ENCODE data around the gene SNX14. TPM values are rescaled to one million over a fixed set of nuclear protein-coding genes. Genes with fewer than 3 reads are reported as not detected.

The SNX14 gene
- total and polyA plus RNA-seq, 2 of the 8 experiments (the other 6 are each of a cell fraction or from before 2014, with no cell fraction given): 11.9 to 24.2 TPM

DNA sequence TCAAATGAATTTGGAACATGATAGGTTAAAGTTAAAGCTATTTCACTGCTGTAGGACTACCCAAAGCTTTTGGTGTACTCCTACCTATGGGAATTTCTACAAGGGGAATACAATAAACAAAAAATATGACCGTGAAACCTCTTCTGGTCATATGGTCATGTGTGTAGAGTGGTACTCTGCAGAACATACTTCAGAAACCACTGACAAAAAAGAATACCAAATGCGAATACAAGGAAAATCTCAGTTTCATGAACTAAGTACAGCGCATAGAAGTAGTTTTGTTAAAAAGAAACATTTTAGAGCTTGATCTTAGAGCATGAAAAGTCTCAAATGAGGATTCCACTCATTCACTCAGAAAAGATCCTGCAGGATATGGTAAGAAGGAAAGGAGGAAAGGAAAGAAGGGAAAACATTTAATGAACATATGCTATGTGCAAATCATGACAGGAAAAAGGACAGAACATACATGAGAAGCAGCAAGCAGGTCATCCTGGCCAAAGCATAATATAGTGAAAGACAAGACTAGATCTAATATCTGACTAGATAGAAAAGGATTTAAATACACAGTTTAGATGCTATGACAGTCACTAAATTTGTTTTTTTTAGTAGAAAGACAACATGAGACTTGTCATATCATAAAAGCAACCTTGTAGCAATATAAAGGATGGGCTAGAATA, 36.5 kb downstream of the SNX14 start:
- no peaks in the 10 kb centered on the region for H4K20me1 ChIP-seq (replicated peaks in 1 of 2; ENCODE audit: control insufficient read depth in 1 of 2, insufficient read depth in 2 of 2, low read length in 2 of 2)
- H3K4me1 ChIP-seq (replicated peaks in 1 of 4; ENCODE audit: control insufficient read depth in 3 of 4, insufficient read depth in 4 of 4, low read length in 3 of 4): no peaks in the 10 kb centered on the region; a peak in 1 of 7 replicates
- no peaks in the 10 kb centered on the region for H3K27me3 ChIP-seq (replicated peaks in 1 of 4; ENCODE audit: control insufficient read depth in 3 of 4, extremely low read depth in 1 of 4, insufficient read depth in 3 of 4, low read length in 3 of 4)
- H2BK120ac ChIP-seq (replicated peaks; ENCODE audit: low read depth, low read length): no peak overlapping the region
- H4K5ac ChIP-seq (ENCODE audit: insufficient read length, low read depth, low read length): no peak overlapping the region
- no peak overlapping the region for H3K14ac ChIP-seq (ENCODE audit: insufficient read length)
- no peak overlapping the region for H2BK20ac ChIP-seq (ENCODE audit: low read length)
- H3K9ac ChIP-seq (replicated peaks in 1 of 4; ENCODE audit: extremely low read depth in 1 of 4, low read depth in 3 of 4, low read length in 3 of 4): no peak overlapping the region
- no peak overlapping the region for H3K18ac ChIP-seq (ENCODE audit: extremely low read depth, low read length)
- ChIA-PET POLR2A (ENCODE audit: partially characterized antibody) (interaction anchor here (0.6 kb wide), 1 partner anchor 50 kb away, joined by 3 read pairs; no protein-coding TSS in a partner anchor), CTCF (ENCODE audit: partially characterized antibody) (no interaction called here)
- no peak overlapping the region for H4K91ac ChIP-seq (replicated peaks; ENCODE audit: insufficient read length, low read length)
- H3K27ac ChIP-seq (ENCODE audit: low read depth, low read length): no peak overlapping the region
- H2AFZ ChIP-seq (ENCODE audit: low read length): no peak overlapping the region
- no peak overlapping the region for H3K56ac ChIP-seq (replicated peaks; ENCODE audit: insufficient read length, low read depth, low read length)
- DNase-seq (ENCODE audit: low read depth in 1 of 2, low spot score in 2 of 2) (no peak), FAIRE-seq (no peak)
- WGBS, 2 experiments (ENCODE audit: extremely low coverage in 1 of 2, insufficient coverage in 1 of 2, insufficient read length in 1 of 2, insufficient replicate concordance in 2 of 2, low coverage in 1 of 2, low lambda C conversion rate in 2 of 2, missing lambda C conversion rate in 1 of 2): 88% methylated on average over 3 of the region's 3 CpGs; no CpG with 5 or more reads in 1 of the 2 experiments
- H3K23me2 ChIP-seq (ENCODE audit: low read depth, low read length): no peaks in the 10 kb centered on the region
- no peaks in the 10 kb centered on the region for H3K79me1 ChIP-seq (ENCODE audit: low read depth, low read length)
- H2BK15ac ChIP-seq (ENCODE audit: low read length): no peak overlapping the region
- no peaks in the 10 kb centered on the region for H3K9me3 ChIP-seq (ENCODE audit: insufficient read depth in 2 of 2, low read depth in 1 of 2, low read length in 1 of 2)
- H3K23ac ChIP-seq (ENCODE audit: insufficient read length): no peak overlapping the region
- H3K4me2 ChIP-seq (ENCODE audit: insufficient read depth in 1 of 2, low read depth in 2 of 2, low read length in 2 of 2): no peak overlapping the region
- no peak overlapping the region for H2BK5ac ChIP-seq (ENCODE audit: low read depth, low read length)
- no peak overlapping the region for H2BK12ac ChIP-seq (ENCODE audit: low read depth, low read length)
- H3K4me3 ChIP-seq (ENCODE audit: extremely low read depth in 1 of 4, insufficient read depth in 2 of 4, low read depth in 3 of 4, low read length in 4 of 4): no peak overlapping the region
- no peak overlapping the region for H3K4ac ChIP-seq (replicated peaks; ENCODE audit: insufficient read length, low read depth, low read length)
- H3K36me3 ChIP-seq (ENCODE audit: control insufficient read depth in 2 of 4, insufficient read depth in 4 of 4, low read length in 3 of 4): no peaks in the 10 kb centered on the region
- no peaks in the 10 kb centered on the region for H3K79me2 ChIP-seq (ENCODE audit: control insufficient read depth in 1 of 2, insufficient read depth in 2 of 2, low read length in 2 of 2)
- H2AK5ac ChIP-seq (ENCODE audit: low read depth, low read length): no peak overlapping the region
- no peak overlapping the region for H4K8ac ChIP-seq (ENCODE audit: extremely low read depth, insufficient read depth, low read length)
- TF ChIP-seq, protein P1, sequence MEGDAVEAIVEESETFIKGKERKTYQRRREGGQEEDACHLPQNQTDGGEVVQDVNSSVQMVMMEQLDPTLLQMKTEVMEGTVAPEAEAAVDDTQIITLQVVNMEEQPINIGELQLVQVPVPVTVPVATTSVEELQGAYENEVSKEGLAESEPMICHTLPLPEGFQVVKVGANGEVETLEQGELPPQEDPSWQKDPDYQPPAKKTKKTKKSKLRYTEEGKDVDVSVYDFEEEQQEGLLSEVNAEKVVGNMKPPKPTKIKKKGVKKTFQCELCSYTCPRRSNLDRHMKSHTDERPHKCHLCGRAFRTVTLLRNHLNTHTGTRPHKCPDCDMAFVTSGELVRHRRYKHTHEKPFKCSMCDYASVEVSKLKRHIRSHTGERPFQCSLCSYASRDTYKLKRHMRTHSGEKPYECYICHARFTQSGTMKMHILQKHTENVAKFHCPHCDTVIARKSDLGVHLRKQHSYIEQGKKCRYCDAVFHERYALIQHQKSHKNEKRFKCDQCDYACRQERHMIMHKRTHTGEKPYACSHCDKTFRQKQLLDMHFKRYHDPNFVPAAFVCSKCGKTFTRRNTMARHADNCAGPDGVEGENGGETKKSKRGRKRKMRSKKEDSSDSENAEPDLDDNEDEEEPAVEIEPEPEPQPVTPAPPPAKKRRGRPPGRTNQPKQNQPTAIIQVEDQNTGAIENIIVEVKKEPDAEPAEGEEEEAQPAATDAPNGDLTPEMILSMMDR (IDR thresholded peaks at IDR 0.05; ENCODE audit: control extremely low read depth in 1 of 3, insufficient read depth in 1 of 3, low read depth in 1 of 3, low read length in 3 of 3): no peak
- TF ChIP-seq CREB1 (IDR thresholded peaks at IDR 0.05) (no peak), MAFK (IDR thresholded peaks at IDR 0.05; ENCODE audit: low read depth, low read length) (no peak), SRF (IDR thresholded peaks at IDR 0.05; ENCODE audit: low read depth, low read length) (no peak), BRCA1 (IDR thresholded peaks at IDR 0.05; ENCODE audit: low read depth, low read length) (no peak), FOSL1 (IDR thresholded peaks at IDR 0.05; ENCODE audit: insufficient read depth, low read depth, low read length) (no peak)

Data from H1 (cell line).